GM10266 (cell line): ENCODE results near the gene SHISAL1.

Experiments used
- DNase-seq: peaks from one replicate; pipeline ENCODE4 v3.0.0; 2012; ENCODE audit errors: extremely low spot score
- CTCF ChIP-seq: IDR thresholded peaks from 2 replicates; pipeline ENCODE4 v1.5.1; 2012; ENCODE audit warnings: mild to moderate bottlenecking, low read depth; ENCODE audit not compliant: control insufficient read depth, insufficient read depth; ENCODE audit errors: missing control alignments

Gene SHISAL1

GRCh38 chr22:44314425-44315067, 1.8 kb upstream of the SHISAL1 start:
- no peak for TF ChIP-seq CTCF
- no peak for DNase-seq

DNA sequence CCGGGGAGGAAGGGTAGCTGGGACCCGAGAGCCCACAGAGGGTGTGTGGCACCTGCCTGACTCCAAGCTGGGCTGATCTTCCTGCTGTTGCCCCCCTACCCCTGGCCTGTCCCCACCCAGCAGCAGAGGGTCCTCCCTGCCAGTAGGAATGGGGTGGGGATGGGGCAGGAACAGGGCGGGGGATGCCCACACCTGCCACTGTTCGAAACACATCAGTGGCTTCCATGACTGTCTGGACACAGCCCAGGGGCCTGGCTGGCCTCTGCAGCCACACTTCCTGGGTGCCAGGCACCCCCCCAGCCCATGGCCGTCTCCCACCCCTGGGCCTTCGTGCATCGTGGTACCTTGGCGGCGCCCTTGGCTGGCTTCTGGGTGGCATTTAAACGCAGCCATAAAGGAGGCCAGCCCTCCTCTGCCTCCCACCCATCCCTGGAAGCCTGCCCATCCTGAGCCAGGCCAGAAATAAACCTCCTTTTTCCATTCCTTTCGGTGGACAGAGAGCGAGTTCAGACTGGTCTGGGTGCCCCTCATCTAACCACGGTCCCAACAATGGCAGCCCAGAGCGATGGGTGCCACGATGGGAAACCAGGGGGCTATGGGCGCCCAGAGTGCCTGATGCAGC, 745 bp upstream of the SHISAL1 start:
- DNase-seq, result no peak
- TF ChIP-seq CTCF, result no peak

DNA sequence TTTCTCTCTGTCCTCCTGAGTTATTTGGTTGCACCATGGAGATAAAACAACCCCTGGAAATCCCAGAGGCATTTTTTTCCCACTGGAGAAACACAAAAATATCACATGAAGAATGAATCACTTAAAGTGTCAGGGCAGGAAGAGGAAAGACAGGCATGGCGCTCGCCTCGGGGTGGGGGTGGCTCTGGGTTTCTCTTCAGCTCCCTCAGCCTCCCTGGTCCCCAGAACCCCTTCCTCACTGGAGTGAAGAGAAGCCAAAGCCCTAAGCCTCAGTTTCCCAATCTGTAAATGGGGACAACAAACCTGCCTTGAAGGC, 938 bp downstream of the SHISAL1 start:
- TF ChIP-seq CTCF, result no peak
- no peak for DNase-seq

DNA sequence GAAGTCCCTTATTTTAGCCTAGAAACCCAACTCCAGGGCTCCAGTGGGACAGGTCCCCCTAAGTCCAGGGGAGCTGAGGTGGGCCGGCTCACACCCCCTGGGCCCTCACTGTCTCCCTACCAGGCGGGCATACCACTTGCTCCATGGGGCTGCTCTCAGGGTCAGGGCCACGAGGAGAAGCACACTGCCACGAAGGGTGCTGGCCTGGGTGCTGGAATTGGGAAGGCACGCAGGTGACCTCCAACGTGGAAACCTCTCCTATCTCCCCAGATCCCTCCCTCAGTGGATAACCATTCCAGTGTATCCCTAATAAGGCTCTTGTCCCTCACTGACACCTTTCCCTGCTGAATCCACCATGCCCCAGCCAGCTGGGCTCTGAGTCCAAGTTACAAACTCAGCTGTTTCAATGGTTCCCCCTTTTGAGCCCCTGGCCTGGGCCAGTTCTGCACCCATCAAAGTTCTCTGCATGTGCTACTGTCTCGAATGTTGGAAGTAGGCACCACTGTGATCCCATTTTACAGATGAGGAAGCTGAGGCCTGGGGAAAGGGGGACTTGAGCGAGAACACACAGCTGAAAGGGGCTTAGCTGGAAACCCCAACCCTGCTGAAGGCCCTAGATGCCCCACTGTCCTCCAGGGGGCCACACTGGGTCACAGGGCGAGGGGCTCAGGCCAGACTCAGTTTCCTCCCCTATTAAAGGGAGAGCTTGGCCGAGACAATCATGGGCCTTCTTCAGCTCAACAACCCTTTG, 1.5 kb downstream of the SHISAL1 start:
- no peak for DNase-seq
- no peak for TF ChIP-seq CTCF

GRCh38 chr22:44309647-44310046, 3.1 kb downstream of the SHISAL1 start:
- no peak for DNase-seq
- no peak for TF ChIP-seq CTCF

GRCh38 chr22:44309137-44309536, 3.6 kb downstream of the SHISAL1 start:
- no peak for DNase-seq
- TF ChIP-seq CTCF, result no peak

- TF ChIP-seq CTCF, result no peak
- DNase-seq, result no peak
Measured at GRCh38 chr22:44307509-44308169, 5.1 kb downstream of the SHISAL1 start.
